Measurements from ENCODE around the gene COG8. TPM values are rescaled to one million over a fixed set of nuclear protein-coding genes. Genes with fewer than 3 reads are reported as not detected.

COG8 gene
- total RNA-seq, 4 donors from 2014 or later, result 62.2 to 77.5 (median 70.0) TPM

- no peaks in the 10 kb centered on the region for H3K4me1 ChIP-seq
- peaks cover 0 to 54% (median 0%) of the 10 kb centered on the region in 3 donors for H3K36me3 ChIP-seq
- H3K27me3 ChIP-seq, result no peaks in the 10 kb centered on the region
- no peak for DNase-seq (ENCODE audit: low spot score in 2 of 2)
- H3K27ac ChIP-seq, result no peak overlapping the region
- TF ChIP-seq EP300 (IDR thresholded peaks at IDR 0.05) (no peak), CTCF (IDR thresholded peaks at IDR 0.05) (no peak), POLR2A (IDR thresholded peaks at IDR 0.05) (no peak)
- no peak overlapping the region for H3K4me3 ChIP-seq
- whole genome bisulfite sequencing, 2 donors, result 78 to 94% methylated on average over 10 of the region's 10 CpGs
- H3K9me3 ChIP-seq, result no peaks in the 10 kb centered on the region
Measured at GRCh38 chr16:69349536-69349935, 10.2 kb upstream of the COG8 start.

GRCh38 chr16:69348222-69348621, 8.9 kb upstream of the COG8 start:
- Histone ChIP-seq H3K36me3 (peaks cover 0 to 52% (median 0%) of the 10 kb centered on the region in 3 donors), H3K27me3 (no peaks in the 10 kb centered on the region), H3K9me3 (no peaks in the 10 kb centered on the region), H3K27ac (no peak overlapping the region), H3K4me1 (no peaks in the 10 kb centered on the region), H3K4me3 (no peak overlapping the region)
- WGBS, 2 donors, result 92 to 94% methylated on average over 6 of the region's 6 CpGs
- no peak for DNase-seq (ENCODE audit: low spot score in 2 of 2)
- TF ChIP-seq CTCF (IDR thresholded peaks at IDR 0.05) (no peak), POLR2A (IDR thresholded peaks at IDR 0.05) (no peak), EP300 (IDR thresholded peaks at IDR 0.05) (no peak)

- WGBS, 2 donors, result 87 to 89% methylated on average over 6 of the region's 6 CpGs
- Histone ChIP-seq H3K27me3 (no peaks in the 10 kb centered on the region), H3K4me1 (peaks cover 0 to 5% (median 0%) of the 10 kb centered on the region in 4 donors), H3K36me3 (peaks cover 0 to 49% (median 0%) of the 10 kb centered on the region in 3 donors), H3K4me3 (no peak overlapping the region), H3K27ac (no peak overlapping the region), H3K9me3 (no peaks in the 10 kb centered on the region)
- TF ChIP-seq CTCF (IDR thresholded peaks at IDR 0.05) (no peak), POLR2A (IDR thresholded peaks at IDR 0.05) (no peak), EP300 (IDR thresholded peaks at IDR 0.05) (no peak)
- no peak for DNase-seq (ENCODE audit: low spot score in 2 of 2)
Measured at GRCh38 chr16:69346683-69347082, 7.3 kb upstream of the COG8 start.

- Histone ChIP-seq H3K36me3 (peaks cover 0 to 50% (median 0%) of the 10 kb centered on the region in 3 donors), H3K4me1 (peaks cover 0 to 13% (median under 1%) of the 10 kb centered on the region in 4 donors), H3K4me3 (no peak overlapping the region), H3K27me3 (no peaks in the 10 kb centered on the region), H3K27ac (no peak overlapping the region), H3K9me3 (no peaks in the 10 kb centered on the region)
- TF ChIP-seq POLR2A (IDR thresholded peaks at IDR 0.05) (no peak), EP300 (IDR thresholded peaks at IDR 0.05) (no peak), CTCF (IDR thresholded peaks at IDR 0.05) (no peak)
- 61 to 72% methylated on average over 4 of the region's 4 CpGs for WGBS, 2 donors
- DNase-seq (ENCODE audit: low spot score in 2 of 2), result no peak
Measured at GRCh38 chr16:69345923-69346322, 6.6 kb upstream of the COG8 start.

GRCh38 chr16:69344171-69344570, 4.8 kb upstream of the COG8 start:
- Histone ChIP-seq H3K27ac (no peak overlapping the region), H3K4me1 (peaks cover 0 to 24% (median 10%) of the 10 kb centered on the region in 4 donors), H3K4me3 (no peak overlapping the region), H3K27me3 (no peaks in the 10 kb centered on the region), H3K9me3 (no peaks in the 10 kb centered on the region), H3K36me3 (peaks cover 0 to 36% (median 0%) of the 10 kb centered on the region in 3 donors)
- DNase-seq (ENCODE audit: low spot score in 2 of 2), result no peak
- TF ChIP-seq POLR2A (IDR thresholded peaks at IDR 0.05) (no peak), EP300 (IDR thresholded peaks at IDR 0.05) (no peak), CTCF (IDR thresholded peaks at IDR 0.05) (no peak)
- WGBS, 2 donors, result 87 to 90% methylated on average over 5 of the region's 5 CpGs
